ENCODE measurements around the gene VWA2. TPM values are rescaled to one million over a fixed set of nuclear protein-coding genes. Genes with fewer than 3 reads are reported as not detected.

VWA2 gene
- total RNA-seq, 4 donors from 2014 or later, result 0.19 TPM; not detected in 3

DNA sequence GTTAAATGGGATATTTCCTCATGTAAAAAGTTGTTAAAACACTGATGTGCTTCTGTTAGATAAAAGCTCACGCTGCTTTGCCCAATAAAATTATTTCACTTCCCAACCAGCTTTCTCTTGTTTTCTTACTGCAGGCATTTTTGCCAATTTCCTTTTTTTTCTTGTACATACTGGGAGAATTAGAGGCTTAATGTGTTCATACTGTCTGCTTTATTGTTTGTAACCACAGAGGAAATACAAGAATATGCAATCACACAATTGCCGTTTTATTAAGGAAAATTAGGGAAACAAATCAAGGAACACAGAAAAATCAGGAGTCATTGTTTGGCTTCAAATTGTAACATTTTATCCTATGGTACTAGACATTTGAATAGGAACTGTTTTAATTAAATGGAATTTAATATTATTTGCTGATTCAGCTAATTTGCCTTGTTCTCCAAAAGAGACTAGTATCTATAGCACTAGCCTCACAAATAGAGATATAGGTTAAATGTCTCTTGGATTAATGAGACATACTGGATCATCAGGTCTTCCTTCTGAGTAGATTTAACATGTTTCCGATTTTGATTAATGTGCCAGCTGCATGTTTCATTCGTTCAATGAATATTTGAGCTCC, 6.4 kb upstream of the VWA2 start:
- TF ChIP-seq, protein P1, sequence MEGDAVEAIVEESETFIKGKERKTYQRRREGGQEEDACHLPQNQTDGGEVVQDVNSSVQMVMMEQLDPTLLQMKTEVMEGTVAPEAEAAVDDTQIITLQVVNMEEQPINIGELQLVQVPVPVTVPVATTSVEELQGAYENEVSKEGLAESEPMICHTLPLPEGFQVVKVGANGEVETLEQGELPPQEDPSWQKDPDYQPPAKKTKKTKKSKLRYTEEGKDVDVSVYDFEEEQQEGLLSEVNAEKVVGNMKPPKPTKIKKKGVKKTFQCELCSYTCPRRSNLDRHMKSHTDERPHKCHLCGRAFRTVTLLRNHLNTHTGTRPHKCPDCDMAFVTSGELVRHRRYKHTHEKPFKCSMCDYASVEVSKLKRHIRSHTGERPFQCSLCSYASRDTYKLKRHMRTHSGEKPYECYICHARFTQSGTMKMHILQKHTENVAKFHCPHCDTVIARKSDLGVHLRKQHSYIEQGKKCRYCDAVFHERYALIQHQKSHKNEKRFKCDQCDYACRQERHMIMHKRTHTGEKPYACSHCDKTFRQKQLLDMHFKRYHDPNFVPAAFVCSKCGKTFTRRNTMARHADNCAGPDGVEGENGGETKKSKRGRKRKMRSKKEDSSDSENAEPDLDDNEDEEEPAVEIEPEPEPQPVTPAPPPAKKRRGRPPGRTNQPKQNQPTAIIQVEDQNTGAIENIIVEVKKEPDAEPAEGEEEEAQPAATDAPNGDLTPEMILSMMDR (IDR thresholded peaks at IDR 0.05; ENCODE audit: low read depth), result no peak

DNA sequence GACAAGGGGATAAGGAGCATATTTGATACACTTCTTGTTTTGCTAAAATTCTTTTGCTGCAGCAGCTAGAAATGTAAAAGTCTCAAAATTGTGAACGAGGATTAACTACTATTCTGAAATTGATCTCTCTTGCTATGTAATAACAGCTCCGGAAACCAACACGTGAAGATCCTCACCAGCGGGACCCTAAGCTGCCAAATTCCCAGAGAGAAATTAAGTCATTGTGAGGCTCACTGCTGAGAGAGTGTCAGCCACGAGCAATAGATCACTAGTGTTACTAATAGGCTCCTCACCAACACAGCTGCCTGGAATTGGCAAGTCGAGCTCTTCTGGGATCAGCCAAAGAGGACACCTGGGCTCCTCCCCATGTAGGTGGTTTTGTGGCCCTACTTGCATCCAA, 5.6 kb upstream of the VWA2 start:
- TF ChIP-seq, protein P1 (IDR thresholded peaks at IDR 0.05; ENCODE audit: low read depth), result no peak

DNA sequence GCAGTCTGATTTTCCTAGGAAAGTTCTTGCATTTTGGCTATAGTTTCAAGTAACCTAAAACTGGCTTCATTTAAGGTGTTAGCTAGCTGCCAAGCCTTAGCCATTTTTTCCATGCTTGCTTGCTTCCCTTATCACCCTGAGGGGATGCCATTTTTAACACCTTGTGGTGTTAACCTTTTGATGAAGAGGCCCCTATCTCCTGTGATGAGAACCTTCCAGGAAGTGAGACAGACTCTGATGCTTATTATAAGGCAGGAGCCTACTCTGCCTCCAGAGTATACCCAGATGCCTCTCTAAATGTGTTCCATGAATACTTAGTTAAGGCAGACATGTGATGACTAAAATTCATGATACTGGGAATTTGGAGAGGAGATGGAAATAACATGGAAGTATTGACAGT, 4.9 kb upstream of the VWA2 start:
- TF ChIP-seq, protein P1 (IDR thresholded peaks at IDR 0.05; ENCODE audit: low read depth), result no peak

DNA sequence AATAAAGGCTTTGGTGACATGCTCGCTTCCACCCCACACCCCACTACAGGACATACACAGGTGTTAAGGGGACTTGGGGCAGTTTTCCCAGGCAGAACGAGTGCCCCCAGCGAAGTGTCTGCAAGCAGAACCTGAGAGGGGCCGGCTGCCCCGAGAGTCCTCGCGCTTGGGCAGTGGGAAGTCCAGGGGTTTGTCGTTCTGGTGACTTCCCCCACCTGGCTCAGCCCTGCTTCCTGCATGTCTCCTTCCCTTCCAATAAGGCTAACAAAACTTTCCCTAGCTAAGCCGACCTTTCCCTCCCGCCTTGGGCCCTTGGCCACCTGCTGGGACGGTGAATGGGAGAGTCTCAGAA, 916 bp downstream of the VWA2 start:
- TF ChIP-seq, protein P1 (IDR thresholded peaks at IDR 0.05; ENCODE audit: low read depth), result no peak

DNA sequence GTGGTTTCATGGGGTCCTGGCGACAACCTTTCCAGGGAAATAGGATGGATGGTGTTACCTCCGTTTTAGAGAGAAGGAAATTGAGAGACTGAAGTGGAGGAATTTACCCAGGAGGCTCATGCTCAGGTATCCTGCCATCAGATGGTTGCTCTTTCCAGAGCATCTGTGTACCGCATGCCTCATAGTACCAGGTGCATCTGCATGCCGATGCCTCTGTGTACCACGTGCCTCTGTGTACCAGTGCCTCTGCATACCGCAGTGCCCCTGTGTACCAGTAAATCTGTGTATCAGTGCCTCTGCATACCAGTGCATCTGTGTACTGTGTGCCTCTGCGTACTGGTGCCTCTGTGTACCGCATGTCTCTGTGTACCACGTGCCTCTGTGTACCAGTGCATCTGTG, 3.2 kb downstream of the VWA2 start:
- TF ChIP-seq, protein P1 (IDR thresholded peaks at IDR 0.05; ENCODE audit: low read depth), result no peak

DNA sequence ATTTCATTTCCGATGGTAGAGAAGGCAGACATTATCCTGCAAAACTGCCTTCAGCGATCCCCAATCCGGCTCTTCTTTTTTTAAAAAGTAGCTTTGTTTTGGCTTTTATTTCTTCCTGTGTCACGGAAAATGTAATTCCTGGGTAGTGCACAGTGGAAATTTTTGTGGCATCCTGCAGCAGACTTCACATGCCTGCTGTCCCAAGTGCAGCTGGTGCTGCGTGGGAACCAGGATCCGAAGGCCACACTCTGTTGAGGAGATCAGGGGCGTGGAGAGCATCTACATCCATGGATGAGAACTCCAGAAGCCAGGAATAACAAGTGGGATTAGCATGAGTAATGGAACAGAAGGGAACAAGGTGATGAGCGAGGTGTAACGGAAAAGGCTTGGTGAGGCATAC, 4.6 kb downstream of the VWA2 start:
- TF ChIP-seq, protein P1 (IDR thresholded peaks at IDR 0.05; ENCODE audit: low read depth), result no peak

DNA sequence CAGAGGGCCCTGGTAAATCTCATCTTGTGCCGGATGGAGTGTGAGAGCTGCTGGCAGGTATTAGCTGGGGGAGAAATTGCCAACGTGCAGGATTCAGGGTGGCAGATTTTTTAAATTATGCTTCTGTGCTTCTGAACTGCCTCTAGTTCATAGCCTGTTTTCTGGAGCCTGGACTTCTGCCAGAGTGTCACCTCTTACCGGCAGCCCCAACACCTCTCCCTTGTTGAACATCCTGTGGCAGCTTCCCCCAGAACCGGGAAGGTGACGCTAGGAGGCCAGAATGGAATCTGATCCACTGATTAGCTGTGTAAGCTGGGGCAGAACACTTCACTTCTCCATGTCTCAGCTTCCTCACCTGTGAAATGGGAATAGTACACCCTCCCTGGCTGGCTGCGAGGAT, 5.1 kb downstream of the VWA2 start:
- TF ChIP-seq, protein P1 (IDR thresholded peaks at IDR 0.05; ENCODE audit: low read depth), result no peak
